Activated CD8-positive, alpha-beta memory T cell treated with anti-CD3 and anti-CD28 coated beads, Interleukin-2, amount 10 ng/mL, durations not matched to agents 7 days and 5 days (primary cell): ENCODE measurements around the gene VAV3. TPM values are rescaled to one million over a fixed set of nuclear protein-coding genes. Genes with fewer than 3 reads are reported as not detected.

Experiments used
- ATAC-seq: fragments of 150-1000 bp; cut with Tn5 transposase; one replicate; pipeline ENCODE4 v1.10.0; 2021; ENCODE audit warnings: moderate library complexity
- CTCF ChIA-PET: fragments of 350-600 bp; sonication (Branson Sonifier 250); formaldehyde crosslinking; loops from one replicate; lab custom pipeline; 2021; ENCODE audit warnings: antibody characterized with exemption; lab: Charles Lee
- DNase-seq: peaks from one replicate; pipeline ENCODE4 v3.0.0-alpha.2; 2020
- H3K27ac Mint-ChIP-seq: one replicate; pipeline ENCODE4 v1.8.0; 2021; ENCODE audit warnings: mild to moderate bottlenecking, mixed read lengths
- H3K27me3 Mint-ChIP-seq: one replicate; pipeline ENCODE4 v1.8.0; 2021; ENCODE audit warnings: mixed read lengths
- H3K36me3 Mint-ChIP-seq: one replicate; pipeline ENCODE4 v1.8.0; 2021; ENCODE audit warnings: mild to moderate bottlenecking, mixed read lengths
- H3K4me1 Mint-ChIP-seq: one replicate; pipeline ENCODE4 v1.8.0; 2021; ENCODE audit warnings: mixed read lengths
- H3K4me3 Mint-ChIP-seq: one replicate; pipeline ENCODE4 v1.8.0; 2021; ENCODE audit warnings: mild to moderate bottlenecking, moderate library complexity, mixed read lengths
- H3K9me3 Mint-ChIP-seq: one replicate; pipeline ENCODE4 v1.8.0; 2022; ENCODE audit warnings: low read depth, mixed read lengths
- total RNA-seq, 2 experiments: library from RNA; stranded (reverse); gene quantifications; one replicate each; pipeline ENCODE4 v1.2.3, GENCODE V29; 2021

VAV3 gene
- total RNA-seq, 2 experiments from 2014 or later = 3.1 to 4.5 TPM

- H3K27ac Mint-ChIP-seq = no peak overlapping the region
- H3K27me3 Mint-ChIP-seq = no peaks in the 10 kb centered on the region
- ATAC-seq (no peak), DNase-seq (no peak)
- no peak overlapping the region for H3K4me3 Mint-ChIP-seq
- no peaks in the 10 kb centered on the region for H3K36me3 Mint-ChIP-seq
- H3K4me1 Mint-ChIP-seq = no peaks in the 10 kb centered on the region
- no peaks in the 10 kb centered on the region for H3K9me3 Mint-ChIP-seq
- CTCF ChIA-PET = no interaction called here
Observed at GRCh38 chr1:107545879-107546278, 419.1 kb downstream of the VAV3 start.

- no peak for DNase-seq
- H3K4me3 Mint-ChIP-seq = no peak overlapping the region
- no peaks in the 10 kb centered on the region for H3K36me3 Mint-ChIP-seq
- no peak overlapping the region for H3K27ac Mint-ChIP-seq
- H3K27me3 Mint-ChIP-seq = no peaks in the 10 kb centered on the region
- CTCF ChIA-PET = no interaction called here
- no peaks in the 10 kb centered on the region for H3K9me3 Mint-ChIP-seq
- H3K4me1 Mint-ChIP-seq = no peaks in the 10 kb centered on the region
- ATAC-seq = no peak
Observed at GRCh38 chr1:107545056-107545577, 419.9 kb downstream of the VAV3 start.

GRCh38 chr1:107544285-107544684 is 420.7 kb downstream of the VAV3 start:
- Mint-ChIP-seq H3K27me3 (no peaks in the 10 kb centered on the region), H3K4me1 (no peaks in the 10 kb centered on the region), H3K27ac (no peak overlapping the region), H3K4me3 (no peak overlapping the region), H3K36me3 (no peaks in the 10 kb centered on the region), H3K9me3 (no peaks in the 10 kb centered on the region)
- DNase-seq = no peak
- CTCF ChIA-PET = no interaction called here
- no peak for ATAC-seq

- no peak overlapping the region for H3K27ac Mint-ChIP-seq
- no peaks in the 10 kb centered on the region for H3K9me3 Mint-ChIP-seq
- no peaks in the 10 kb centered on the region for H3K4me1 Mint-ChIP-seq
- H3K36me3 Mint-ChIP-seq = no peaks in the 10 kb centered on the region
- H3K27me3 Mint-ChIP-seq = peaks cover 3% of the 10 kb centered on the region
- ATAC-seq (no peak), DNase-seq (no peak)
- no peak overlapping the region for H3K4me3 Mint-ChIP-seq
- CTCF ChIA-PET = interaction anchor here (1.0 kb wide), 1 partner anchor 9 kb away, joined by 3 read pairs; no protein-coding TSS in a partner anchor
Observed at GRCh38 chr1:107541412-107541811, 423.6 kb downstream of the VAV3 start.

- CTCF ChIA-PET = no interaction called here
- no peaks in the 10 kb centered on the region for H3K9me3 Mint-ChIP-seq
- ATAC-seq (no peak), DNase-seq (no peak)
- H3K27ac Mint-ChIP-seq = no peak overlapping the region
- H3K36me3 Mint-ChIP-seq = no peaks in the 10 kb centered on the region
- H3K27me3 Mint-ChIP-seq = peaks cover 3% of the 10 kb centered on the region
- H3K4me1 Mint-ChIP-seq = no peaks in the 10 kb centered on the region
- H3K4me3 Mint-ChIP-seq = no peak overlapping the region
Observed at GRCh38 chr1:107538502-107538901, 426.5 kb downstream of the VAV3 start.

- Mint-ChIP-seq H3K4me3 (no peak overlapping the region), H3K36me3 (no peaks in the 10 kb centered on the region), H3K27ac (no peak overlapping the region), H3K9me3 (no peaks in the 10 kb centered on the region), H3K27me3 (peaks cover 3% of the 10 kb centered on the region), H3K4me1 (no peaks in the 10 kb centered on the region)
- no peak for DNase-seq
- CTCF ChIA-PET = no interaction called here
- no peak for ATAC-seq
Observed at GRCh38 chr1:107536266-107536665, 428.7 kb downstream of the VAV3 start.

- DNase-seq (no peak), ATAC-seq (no peak)
- Mint-ChIP-seq H3K9me3 (no peaks in the 10 kb centered on the region), H3K4me1 (no peaks in the 10 kb centered on the region), H3K36me3 (no peaks in the 10 kb centered on the region), H3K27ac (no peak overlapping the region), H3K4me3 (no peak overlapping the region), H3K27me3 (peaks cover 3% of the 10 kb centered on the region)
- CTCF ChIA-PET = no interaction called here
Observed at GRCh38 chr1:107535091-107535490, 429.9 kb downstream of the VAV3 start.

GRCh38 chr1:107534632-107535031 is 430.3 kb downstream of the VAV3 start:
- DNase-seq = no peak
- CTCF ChIA-PET = no interaction called here
- H3K9me3 Mint-ChIP-seq = no peaks in the 10 kb centered on the region
- no peak overlapping the region for H3K4me3 Mint-ChIP-seq
- no peaks in the 10 kb centered on the region for H3K4me1 Mint-ChIP-seq
- H3K27me3 Mint-ChIP-seq = peaks cover 3% of the 10 kb centered on the region
- H3K36me3 Mint-ChIP-seq = no peaks in the 10 kb centered on the region
- ATAC-seq = no peak
- no peak overlapping the region for H3K27ac Mint-ChIP-seq

GRCh38 chr1:107533436-107533835 is 431.5 kb downstream of the VAV3 start:
- CTCF ChIA-PET = no interaction called here
- Mint-ChIP-seq H3K4me3 (no peak overlapping the region), H3K9me3 (no peaks in the 10 kb centered on the region), H3K36me3 (no peaks in the 10 kb centered on the region), H3K4me1 (no peaks in the 10 kb centered on the region), H3K27ac (no peak overlapping the region), H3K27me3 (no peaks in the 10 kb centered on the region)
- ATAC-seq (no peak), DNase-seq (no peak)

- ATAC-seq (no peak), DNase-seq (no peak)
- Mint-ChIP-seq H3K27me3 (peaks cover 3% of the 10 kb centered on the region), H3K27ac (no peak overlapping the region), H3K4me1 (no peaks in the 10 kb centered on the region), H3K9me3 (no peaks in the 10 kb centered on the region), H3K4me3 (no peak overlapping the region), H3K36me3 (no peaks in the 10 kb centered on the region)
- CTCF ChIA-PET = interaction anchor here (0.7 kb wide), 1 partner anchor 9 kb away, joined by 3 read pairs; no protein-coding TSS in a partner anchor
Observed at GRCh38 chr1:107532318-107532717, 432.7 kb downstream of the VAV3 start.

GRCh38 chr1:107531065-107531908 is 433.7 kb downstream of the VAV3 start:
- peaks cover 3% of the 10 kb centered on the region for H3K27me3 Mint-ChIP-seq
- H3K4me1 Mint-ChIP-seq = no peaks in the 10 kb centered on the region
- CTCF ChIA-PET = no interaction called here
- ATAC-seq (no peak), DNase-seq (no peak)
- no peaks in the 10 kb centered on the region for H3K9me3 Mint-ChIP-seq
- no peak overlapping the region for H3K27ac Mint-ChIP-seq
- no peaks in the 10 kb centered on the region for H3K36me3 Mint-ChIP-seq
- no peak overlapping the region for H3K4me3 Mint-ChIP-seq

- H3K36me3 Mint-ChIP-seq = no peaks in the 10 kb centered on the region
- H3K9me3 Mint-ChIP-seq = no peaks in the 10 kb centered on the region
- H3K4me1 Mint-ChIP-seq = no peaks in the 10 kb centered on the region
- H3K4me3 Mint-ChIP-seq = no peak overlapping the region
- DNase-seq = no peak
- no peak for ATAC-seq
- CTCF ChIA-PET = no interaction called here
- no peak overlapping the region for H3K27ac Mint-ChIP-seq
- H3K27me3 Mint-ChIP-seq = peaks cover 3% of the 10 kb centered on the region
Observed at GRCh38 chr1:107530543-107530942, 434.4 kb downstream of the VAV3 start.

GRCh38 chr1:107529511-107530149 is 435.4 kb downstream of the VAV3 start:
- H3K4me3 Mint-ChIP-seq = no peak overlapping the region
- H3K27ac Mint-ChIP-seq = no peak overlapping the region
- H3K36me3 Mint-ChIP-seq = no peaks in the 10 kb centered on the region
- peak; percentile 36 for ATAC-seq
- no peak for DNase-seq
- CTCF ChIA-PET = interaction anchor here (1.1 kb wide), 1 partner anchor 101 kb away, joined by 3 read pairs; no protein-coding TSS in a partner anchor
- H3K9me3 Mint-ChIP-seq = no peaks in the 10 kb centered on the region
- H3K4me1 Mint-ChIP-seq = no peaks in the 10 kb centered on the region
- peaks cover 3% of the 10 kb centered on the region for H3K27me3 Mint-ChIP-seq
